ENCODE data around the gene SMOC2. TPM values are rescaled to one million over a fixed set of nuclear protein-coding genes. Genes with fewer than 3 reads are reported as not detected.

Gene SMOC2
- total and polyA plus RNA-seq, 12 donors, result 3.0 to 32.0 (median 10.5) TPM

DNA sequence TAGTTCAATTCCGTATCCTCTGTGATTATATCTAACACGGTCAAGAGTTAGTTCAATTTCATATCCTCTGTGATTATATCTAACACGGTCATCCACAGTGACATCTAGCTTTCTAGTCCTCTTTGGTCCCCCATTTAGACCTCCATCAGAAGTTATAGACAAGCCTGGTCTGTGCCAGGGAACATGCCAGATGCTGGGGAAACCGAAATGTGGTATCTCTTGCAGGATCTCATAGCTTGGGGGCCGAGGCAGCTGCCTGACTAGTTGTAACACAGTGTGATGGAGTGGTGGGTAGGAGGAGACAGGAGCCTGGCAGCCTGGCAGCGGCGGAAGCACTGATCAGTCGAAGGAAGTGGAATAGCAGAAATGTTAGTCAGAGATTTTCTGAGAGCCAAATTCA is 13.8 kb upstream of the SMOC2 start:
- WGBS, 4 donors, result 78 to 87% (median 82%) methylated on average over 8 of the region's 8 CpGs
- Histone ChIP-seq H3K27ac (no peak overlapping the region), H3K27me3 (no peaks in the 10 kb centered on the region), H3K9me3 (replicated peaks in 1 of 3) (no peaks in the 10 kb centered on the region), H3K4me1 (replicated peaks in 1 of 2) (no peaks in the 10 kb centered on the region), H3K36me3 (replicated peaks in 1 of 2) (no peaks in the 10 kb centered on the region), H3K4me3 (no peak overlapping the region)
- intact Hi-C loops (cut with DNase I), result no loop called here
- TF ChIP-seq, protein P1, sequence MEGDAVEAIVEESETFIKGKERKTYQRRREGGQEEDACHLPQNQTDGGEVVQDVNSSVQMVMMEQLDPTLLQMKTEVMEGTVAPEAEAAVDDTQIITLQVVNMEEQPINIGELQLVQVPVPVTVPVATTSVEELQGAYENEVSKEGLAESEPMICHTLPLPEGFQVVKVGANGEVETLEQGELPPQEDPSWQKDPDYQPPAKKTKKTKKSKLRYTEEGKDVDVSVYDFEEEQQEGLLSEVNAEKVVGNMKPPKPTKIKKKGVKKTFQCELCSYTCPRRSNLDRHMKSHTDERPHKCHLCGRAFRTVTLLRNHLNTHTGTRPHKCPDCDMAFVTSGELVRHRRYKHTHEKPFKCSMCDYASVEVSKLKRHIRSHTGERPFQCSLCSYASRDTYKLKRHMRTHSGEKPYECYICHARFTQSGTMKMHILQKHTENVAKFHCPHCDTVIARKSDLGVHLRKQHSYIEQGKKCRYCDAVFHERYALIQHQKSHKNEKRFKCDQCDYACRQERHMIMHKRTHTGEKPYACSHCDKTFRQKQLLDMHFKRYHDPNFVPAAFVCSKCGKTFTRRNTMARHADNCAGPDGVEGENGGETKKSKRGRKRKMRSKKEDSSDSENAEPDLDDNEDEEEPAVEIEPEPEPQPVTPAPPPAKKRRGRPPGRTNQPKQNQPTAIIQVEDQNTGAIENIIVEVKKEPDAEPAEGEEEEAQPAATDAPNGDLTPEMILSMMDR (IDR thresholded peaks at IDR 0.05), result no peak
- no peak for TF ChIP-seq POLR2A (IDR thresholded peaks at IDR 0.05)
- DNase-seq, result no peak

- H3K36me3 ChIP-seq (replicated peaks in 1 of 2), result no peaks in the 10 kb centered on the region
- WGBS, 4 donors, result 79 to 82% (median 80%) methylated on average over 14 of the region's 14 CpGs
- TF ChIP-seq, protein P1 (IDR thresholded peaks at IDR 0.05), result no peak
- no peak for TF ChIP-seq POLR2A (IDR thresholded peaks at IDR 0.05)
- DNase-seq, result no peak
- no peaks in the 10 kb centered on the region for H3K27me3 ChIP-seq
- intact Hi-C loops (cut with DNase I), result no loop called here
- H3K4me1 ChIP-seq (replicated peaks in 1 of 2), result no peaks in the 10 kb centered on the region
- no peak overlapping the region for H3K27ac ChIP-seq
- H3K9me3 ChIP-seq (replicated peaks in 1 of 3), result no peaks in the 10 kb centered on the region
- H3K4me3 ChIP-seq, result no peak overlapping the region
These were observed 12.7 kb upstream of the SMOC2 start for GRCh38 chr6:168428052-168428826.

GRCh38 chr6:168428863-168429262 is 12.1 kb upstream of the SMOC2 start:
- Histone ChIP-seq H3K9me3 (replicated peaks in 1 of 3) (no peaks in the 10 kb centered on the region), H3K36me3 (replicated peaks in 1 of 2) (no peaks in the 10 kb centered on the region), H3K27me3 (no peaks in the 10 kb centered on the region), H3K27ac (no peak overlapping the region), H3K4me3 (no peak overlapping the region), H3K4me1 (replicated peaks in 1 of 2) (no peaks in the 10 kb centered on the region)
- TF ChIP-seq POLR2A (IDR thresholded peaks at IDR 0.05), result no peak
- TF ChIP-seq, protein P1 (IDR thresholded peaks at IDR 0.05), result no peak
- 58 to 95% (median 82%) methylated on average over 1 of the region's 1 CpG for WGBS, 4 donors
- no peak for DNase-seq
- intact Hi-C loops (cut with DNase I), result no loop called here

DNA sequence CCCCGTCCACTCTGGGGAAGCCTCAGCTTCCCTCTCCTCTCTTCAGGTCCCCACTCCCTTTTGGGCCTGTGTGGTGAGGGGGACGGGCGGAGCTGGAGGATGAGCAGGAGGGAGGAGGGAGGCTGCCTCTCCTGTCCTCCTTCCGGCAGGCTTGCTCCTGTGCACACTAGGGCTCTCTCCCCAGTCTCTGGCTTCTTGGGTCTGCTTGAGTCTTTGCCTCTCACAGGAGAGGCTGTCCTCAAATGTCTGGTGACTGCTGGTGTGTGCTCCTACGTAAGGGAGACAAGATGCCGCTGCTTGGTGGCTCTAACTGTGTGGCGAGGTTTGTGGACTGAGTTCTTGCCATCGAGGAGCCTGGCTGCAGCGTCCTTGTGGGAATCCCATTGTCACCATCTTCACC is 8.8 kb upstream of the SMOC2 start:
- WGBS, 4 donors, result 72 to 83% (median 77%) methylated on average over 8 to 9 of the region's 9 CpGs
- Histone ChIP-seq H3K4me3 (no peak overlapping the region), H3K4me1 (replicated peaks in 1 of 2) (no peaks in the 10 kb centered on the region), H3K27ac (no peak overlapping the region), H3K36me3 (replicated peaks in 1 of 2) (no peaks in the 10 kb centered on the region), H3K9me3 (replicated peaks in 1 of 3) (no peaks in the 10 kb centered on the region), H3K27me3 (peaks cover 12% of the 10 kb centered on the region)
- intact Hi-C loops (cut with DNase I), result no loop called here
- DNase-seq, result no peak
- TF ChIP-seq POLR2A (IDR thresholded peaks at IDR 0.05), result no peak
- TF ChIP-seq, protein P1 (IDR thresholded peaks at IDR 0.05), result no peak
